HG03378 (cell line): ENCODE data around the gene CENPO.
"Not testable (repeated sequence)": the region's sequence is repeated elsewhere in the genome, so short reads cannot be mapped to it uniquely, and the experiment has no call there.

Source experiments
- ATAC-seq: cut with Tn5 transposase; IDR thresholded peaks from one replicate; pipeline ENCODE4 v1.9.1; 2021; ENCODE audit warnings: mild to moderate bottlenecking, moderate library complexity; ENCODE audit not compliant: unreplicated experiment

The CENPO gene

DNA sequence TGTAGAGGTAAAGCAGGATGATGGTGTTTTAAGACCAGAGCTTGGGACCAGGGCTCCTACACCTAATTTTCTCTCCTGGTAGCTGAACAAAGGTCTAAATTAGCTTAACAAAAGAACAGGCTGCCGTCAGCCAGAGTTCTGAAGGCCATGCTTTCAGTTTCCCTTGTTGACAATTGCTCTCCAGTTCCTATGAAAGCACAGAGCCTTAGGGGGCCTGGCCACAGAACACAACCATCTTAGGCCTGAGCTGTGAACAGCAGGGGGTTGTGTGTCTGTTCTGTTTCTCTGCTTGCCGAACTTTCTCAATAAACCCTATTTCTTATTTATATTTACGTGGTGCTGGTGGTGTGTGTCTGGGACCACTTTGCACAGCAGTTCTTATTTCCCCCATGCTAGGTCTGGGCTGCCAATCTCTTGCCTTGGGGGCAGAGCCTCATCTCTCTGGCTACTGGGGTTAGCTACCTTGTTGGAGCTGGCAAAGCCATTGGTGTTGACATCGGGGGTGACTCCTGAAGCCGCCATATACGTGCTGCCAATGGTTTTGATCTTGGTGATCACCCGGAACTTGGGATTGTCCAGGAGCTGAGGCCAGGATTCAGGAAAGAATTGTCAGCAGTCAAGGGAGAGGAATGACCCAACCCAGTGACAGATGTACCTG is 29.0 kb downstream of the CENPO start:
- no peak for ATAC-seq

GRCh38 chr2:24824071-24824588 is 30.9 kb downstream of the CENPO start:
- no peak for ATAC-seq

DNA sequence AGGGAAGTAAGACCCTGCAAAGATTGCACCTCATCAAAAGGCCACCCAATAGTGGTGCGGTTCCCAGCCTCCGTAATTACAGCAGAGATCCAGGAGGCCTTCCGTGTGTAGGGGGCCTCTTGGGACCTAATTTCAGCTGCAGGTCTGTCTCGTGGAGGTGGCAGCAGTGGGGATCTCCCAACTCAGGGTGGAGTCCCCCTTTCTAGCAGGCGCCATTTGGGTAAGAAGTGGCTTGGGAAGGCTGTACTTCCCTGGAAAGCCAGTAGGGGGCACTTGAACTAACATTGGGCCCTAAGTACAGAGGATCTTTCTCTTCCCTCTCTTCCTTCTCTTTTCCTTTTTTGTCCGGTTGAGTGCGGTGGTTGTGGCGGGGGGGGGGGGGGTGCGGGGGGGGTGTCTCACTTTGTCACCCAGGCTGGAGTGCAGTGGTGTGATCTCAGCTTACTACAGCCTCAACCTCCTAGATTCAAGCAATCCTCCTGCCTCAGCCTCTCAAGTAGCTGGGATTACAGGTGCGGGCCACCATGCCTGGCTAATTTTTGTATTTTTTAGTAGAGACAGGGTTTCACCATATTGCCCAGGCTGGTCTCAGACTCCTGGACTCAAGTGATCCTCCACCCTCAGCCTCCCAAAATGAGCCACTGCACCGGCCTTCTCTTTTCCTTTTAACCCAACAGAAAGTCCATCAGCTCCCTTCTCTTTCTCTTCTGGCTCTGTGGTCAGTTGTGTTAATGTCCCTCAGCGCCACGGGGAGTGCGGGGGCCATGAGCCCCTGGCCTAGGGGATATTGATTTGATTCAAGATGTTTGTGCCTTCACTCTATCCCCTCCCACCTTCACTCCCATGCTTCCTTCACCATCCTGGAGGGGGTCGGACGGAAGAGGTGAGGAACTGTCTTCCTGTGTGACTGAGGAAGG is 32.0 kb downstream of the CENPO start:
- no peak for ATAC-seq

- ATAC-seq, result no peak
Observed at GRCh38 chr2:24825883-24826772, 32.9 kb downstream of the CENPO start.

- ATAC-seq, result no peak
Observed at GRCh38 chr2:24826773-24827145, 33.5 kb downstream of the CENPO start.

DNA sequence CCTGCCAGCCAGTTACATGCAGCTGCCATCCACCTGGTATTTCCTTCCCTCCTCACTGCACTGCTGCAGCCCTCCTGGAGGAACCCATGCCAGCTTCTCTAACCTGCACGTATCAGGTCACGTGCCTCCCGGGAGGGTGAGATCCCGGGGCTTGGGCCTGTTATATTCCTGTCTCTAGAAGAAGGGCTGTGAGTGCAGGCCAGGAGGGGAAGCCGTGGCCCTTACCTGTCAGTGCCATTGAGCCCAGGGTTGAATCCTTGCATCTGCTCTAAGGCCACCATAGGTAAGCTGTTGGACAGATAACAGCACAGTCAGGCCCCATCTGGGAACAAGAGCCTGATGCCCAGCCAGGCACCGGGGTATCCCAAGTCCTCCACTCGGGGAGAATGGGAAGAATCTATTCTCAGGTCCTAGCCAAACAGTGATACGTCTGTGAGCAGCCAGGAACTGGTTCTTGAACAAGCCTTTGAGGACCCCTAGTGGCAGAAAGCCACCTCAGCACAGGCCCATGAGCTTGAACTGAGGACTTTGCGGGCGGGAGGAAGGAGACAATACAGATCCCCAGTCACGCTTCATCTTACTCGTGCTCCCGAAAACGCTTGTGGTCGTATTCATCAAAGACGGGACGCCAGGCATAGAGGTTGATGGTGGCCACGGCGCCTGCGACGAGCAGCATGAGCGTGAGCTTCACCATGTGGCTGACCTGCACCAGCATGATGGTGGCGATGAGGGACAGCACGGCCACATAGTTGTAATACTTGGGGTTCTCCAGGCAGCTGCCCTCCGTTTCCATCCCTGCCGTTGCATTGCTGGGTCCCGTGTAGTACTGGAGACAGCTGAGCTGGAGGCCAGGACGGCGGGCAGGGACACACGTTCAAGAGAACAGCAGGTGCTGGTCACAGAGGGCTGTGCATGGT is 34.4 kb downstream of the CENPO start:
- peak; percentile 73 for ATAC-seq

- no peak for ATAC-seq
Observed at GRCh38 chr2:24828238-24828996, 35.2 kb downstream of the CENPO start.

DNA sequence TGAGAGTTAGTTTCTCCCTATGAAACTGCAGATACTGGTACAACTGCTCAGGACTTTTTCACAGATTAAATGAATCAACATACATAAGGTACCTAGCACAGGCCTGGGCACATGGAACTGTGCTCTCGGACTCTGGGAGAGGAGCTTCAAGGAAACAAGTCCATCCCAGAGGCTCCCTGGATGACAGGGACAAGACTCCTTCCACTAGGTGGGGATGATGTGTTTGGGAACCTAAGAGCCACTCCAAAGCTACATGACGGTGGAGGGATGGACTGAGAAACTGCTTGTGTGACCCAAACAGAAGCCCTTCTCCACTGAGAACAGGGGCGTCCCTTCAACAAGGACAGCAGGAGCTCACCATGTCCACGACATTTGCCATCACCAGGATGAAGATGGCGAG is 37.1 kb downstream of the CENPO start:
- no peak for ATAC-seq

GRCh38 chr2:24830786-24831185 is 37.6 kb downstream of the CENPO start:
- no peak for ATAC-seq

DNA sequence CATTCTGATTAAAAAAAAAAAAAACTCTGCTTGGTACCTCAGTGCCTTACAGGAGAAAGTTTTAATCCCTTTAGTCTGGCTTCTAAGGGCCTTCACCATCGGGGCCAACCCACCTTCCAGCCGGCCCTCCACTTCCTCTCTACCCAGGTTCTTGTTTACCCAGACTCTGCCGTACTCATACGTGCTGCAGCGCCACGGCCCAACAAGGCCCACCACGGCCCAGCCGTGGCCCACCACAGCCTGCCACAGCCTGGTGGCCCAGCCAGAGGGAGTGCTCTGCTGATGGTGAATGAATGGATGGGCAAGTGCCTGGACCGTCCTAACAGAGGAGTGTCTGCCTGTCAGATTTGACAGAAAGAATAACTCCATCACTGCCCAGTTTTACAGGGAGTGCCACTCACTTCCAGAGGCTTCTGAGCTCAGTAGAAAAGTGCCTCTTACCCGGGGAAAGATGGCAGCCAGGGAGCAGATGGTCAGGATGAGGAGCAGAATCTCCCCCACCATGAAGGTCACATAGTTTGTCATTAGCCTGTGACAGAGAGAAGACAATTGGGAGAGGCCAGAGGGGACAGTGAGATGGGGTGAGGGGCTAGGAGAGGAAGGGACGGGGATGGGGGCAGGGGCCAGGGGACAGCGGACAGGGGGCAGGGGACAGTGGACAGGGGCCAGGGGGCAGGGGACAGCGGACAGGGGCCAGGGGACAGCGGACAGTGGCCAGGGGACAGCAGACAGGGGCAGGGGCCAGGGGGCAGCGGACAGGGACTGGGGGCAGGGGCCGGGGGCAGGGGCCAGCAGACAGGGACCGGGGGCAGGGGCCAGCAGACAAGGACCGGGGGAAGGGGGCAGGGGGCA is 38.2 kb downstream of the CENPO start:
- ATAC-seq, result no peak

DNA sequence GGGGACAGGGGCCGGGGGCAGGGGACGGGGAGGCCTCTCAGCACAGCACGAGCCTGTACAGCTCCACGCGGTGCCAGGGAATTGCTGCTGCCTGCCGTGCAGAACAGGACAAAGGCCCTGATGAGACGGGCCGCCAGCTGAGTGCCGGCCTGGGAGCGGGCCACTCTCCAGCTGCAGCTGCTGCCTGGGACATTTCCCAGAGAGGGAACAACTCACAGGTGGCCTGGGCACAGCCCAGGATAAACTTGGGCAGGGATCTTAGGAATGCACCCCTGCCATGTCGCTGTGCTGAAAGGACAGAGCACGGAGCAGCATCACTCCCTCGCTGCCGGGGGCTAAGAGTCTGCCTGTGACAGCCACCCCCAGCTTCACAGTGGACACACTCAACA is 38.8 kb downstream of the CENPO start:
- no peak for ATAC-seq

- no peak for ATAC-seq
Observed at GRCh38 chr2:24832521-24832920, 39.3 kb downstream of the CENPO start.

DNA sequence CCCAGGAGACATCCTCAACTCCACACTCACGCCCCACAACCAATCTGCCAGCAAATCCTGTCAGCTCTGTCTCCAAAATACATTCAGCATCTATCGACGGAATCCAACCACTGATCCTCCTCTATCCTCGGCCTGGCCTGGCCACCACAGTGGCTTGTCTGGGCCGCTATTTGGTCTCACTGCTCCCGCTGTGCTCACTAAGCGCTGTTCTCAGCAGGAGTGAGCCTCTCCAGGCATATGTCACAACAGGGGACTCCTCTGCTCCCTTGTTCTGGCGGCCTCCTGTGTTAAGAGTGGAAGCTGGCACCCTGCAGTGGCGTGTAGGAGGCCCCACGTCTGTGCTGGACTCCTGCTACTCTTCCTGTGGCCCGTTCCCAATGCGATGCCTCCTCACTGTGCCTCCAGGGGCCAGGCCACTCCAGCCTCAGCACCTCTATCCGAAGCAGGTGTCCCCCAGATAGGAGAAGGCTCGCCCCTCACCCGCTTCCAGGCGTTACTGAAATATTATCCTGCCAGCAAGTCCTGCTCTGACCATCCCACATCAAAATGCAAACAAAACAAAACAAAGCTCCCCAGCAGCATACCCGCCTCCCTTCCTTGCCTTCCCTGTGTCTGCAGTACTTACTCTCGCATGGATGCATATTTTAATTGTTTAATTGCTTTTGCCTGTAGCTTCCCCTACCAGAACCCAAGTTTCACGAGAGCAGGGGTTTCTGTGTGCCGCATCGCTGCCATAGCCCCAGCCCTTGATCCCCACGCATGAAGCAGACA is 39.9 kb downstream of the CENPO start:
- no peak for ATAC-seq

DNA sequence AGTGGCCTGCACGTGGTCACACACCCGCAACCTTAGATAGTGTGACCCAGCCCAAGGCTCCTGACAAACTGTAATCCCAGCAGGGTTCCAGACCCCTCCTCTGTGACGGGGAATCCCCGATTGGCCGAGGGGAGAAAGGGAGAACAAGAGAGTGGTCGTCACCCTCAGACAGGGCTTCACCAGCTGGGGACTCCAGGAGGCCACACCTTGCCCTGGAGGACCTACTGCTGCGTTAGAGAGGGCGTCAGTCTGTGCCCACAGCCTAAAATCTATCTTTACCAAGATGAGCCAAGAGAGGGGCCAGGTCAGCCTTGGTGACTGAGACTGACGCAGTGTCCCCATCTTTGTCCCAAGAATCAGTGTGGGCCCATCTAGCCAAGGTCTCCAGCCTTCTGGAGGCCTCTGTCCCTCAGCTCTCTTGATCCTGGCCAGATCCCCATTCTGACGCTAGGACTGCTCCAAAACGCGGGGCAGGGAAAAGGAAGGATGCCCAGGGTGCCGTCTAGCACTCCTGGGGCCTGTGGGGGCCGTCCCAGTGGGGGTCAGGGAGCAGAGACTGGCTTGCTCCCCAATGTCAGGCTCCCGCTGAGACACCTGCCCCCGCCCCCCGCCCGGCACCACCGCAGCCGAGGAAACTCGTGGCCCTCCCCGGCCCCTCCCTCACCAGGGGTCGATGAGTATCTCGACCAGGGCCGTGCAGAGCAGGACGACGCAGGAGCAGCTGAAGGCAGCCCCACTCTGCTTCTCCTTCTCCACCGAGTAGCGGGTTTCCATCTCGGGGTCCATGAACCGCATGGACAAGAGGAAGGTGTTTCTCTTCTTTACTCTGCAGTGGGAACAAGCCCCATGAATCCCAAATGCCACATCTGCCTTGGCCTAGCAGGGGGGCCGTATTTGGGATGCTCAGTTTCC is 40.9 kb downstream of the CENPO start:
- ATAC-seq, result no peak

GRCh38 chr2:24834733-24835395 is 41.6 kb downstream of the CENPO start:
- no peak for ATAC-seq

GRCh38 chr2:24835411-24835810 is 42.2 kb downstream of the CENPO start:
- not testable (repeated sequence) for ATAC-seq
